Measurements from ENCODE around the gene TOR1A. TPM values are rescaled to one million over a fixed set of nuclear protein-coding genes. Genes with fewer than 3 reads are reported as not detected.
"Not testable (repeated sequence)": the region's sequence is repeated elsewhere in the genome, so short reads cannot be mapped to it uniquely, and the experiment has no call there.

Gene TOR1A
- polyA plus RNA-seq, 1 donor, result 32.4 TPM

DNA sequence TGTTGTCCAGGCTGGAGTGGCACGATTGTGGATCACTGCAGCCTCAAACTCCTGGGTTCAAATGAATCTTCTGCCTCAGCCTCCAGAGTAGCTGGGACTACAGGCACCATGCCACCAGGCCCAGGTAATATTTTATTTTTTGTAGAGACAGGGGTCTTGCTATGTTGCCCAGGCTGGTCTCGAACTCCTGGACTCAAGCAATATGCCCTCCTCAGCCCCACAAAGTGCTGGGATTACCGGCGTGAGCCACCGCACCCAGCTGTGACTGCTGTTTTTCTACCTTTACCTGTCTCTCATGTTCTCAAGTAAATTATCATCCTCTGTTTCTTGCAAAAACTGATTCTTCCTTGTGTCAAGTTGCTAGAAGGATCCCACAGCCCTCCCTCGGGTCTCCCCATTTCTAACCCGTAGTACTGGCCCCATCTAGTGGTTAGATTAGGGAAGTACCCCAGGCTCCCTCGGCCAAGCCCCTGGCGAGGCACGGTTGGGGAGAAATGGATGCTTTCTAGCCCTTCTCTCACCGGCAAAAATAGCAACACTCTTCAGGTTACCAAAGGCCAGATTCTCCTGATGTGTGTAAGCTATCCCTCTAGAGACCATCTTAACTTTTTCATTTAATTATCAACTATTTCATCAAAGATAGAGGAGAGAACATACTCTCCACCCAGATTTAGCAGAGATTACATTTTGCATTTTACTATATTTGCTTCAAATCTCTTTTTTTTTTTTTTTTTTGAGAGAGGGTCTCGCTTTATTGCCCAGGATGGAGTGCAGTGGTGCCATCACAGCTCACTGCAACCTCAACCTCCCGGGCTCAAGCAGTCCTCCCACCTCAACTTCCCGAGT lies 40.2 kb downstream of the TOR1A start:
- no peaks in the 10 kb centered on the region for H3K9me3 ChIP-seq (ENCODE audit: control insufficient read depth, low read depth, low read length)
- no peaks in the 10 kb centered on the region for H3K4me1 ChIP-seq (ENCODE audit: control insufficient read depth, insufficient read depth, low read length)
- no peak overlapping the region for H3K27ac ChIP-seq (ENCODE audit: low read length)
- no CpG with 5 or more reads among the region's 14 CpGs for WGBS (ENCODE audit: insufficient coverage, low lambda C conversion rate)
- H3K4me3 ChIP-seq (ENCODE audit: low read length), result no peak overlapping the region
- DNase-seq, result peak in 1 of 2 donors; percentile 56
- no peaks in the 10 kb centered on the region for H3K36me3 ChIP-seq (ENCODE audit: control insufficient read depth, insufficient read depth, low read length)
- H3K27me3 ChIP-seq (ENCODE audit: control insufficient read depth, insufficient read depth, low read length), result peaks cover 2% of the 10 kb centered on the region

- Histone ChIP-seq H3K9me3 (ENCODE audit: control insufficient read depth, low read depth, low read length) (no peaks in the 10 kb centered on the region), H3K4me3 (ENCODE audit: low read length) (no peak overlapping the region), H3K36me3 (ENCODE audit: control insufficient read depth, insufficient read depth, low read length) (no peaks in the 10 kb centered on the region), H3K27me3 (ENCODE audit: control insufficient read depth, insufficient read depth, low read length) (no peaks in the 10 kb centered on the region), H3K4me1 (ENCODE audit: control insufficient read depth, insufficient read depth, low read length) (peaks cover under 1% of the 10 kb centered on the region), H3K27ac (ENCODE audit: low read length) (no peak overlapping the region)
- WGBS (ENCODE audit: insufficient coverage, low lambda C conversion rate), result no CpG with 5 or more reads among the region's 5 CpGs
- DNase-seq, result no peak
Observed at GRCh38 chr9:129781981-129782380, 42.0 kb downstream of the TOR1A start.

GRCh38 chr9:129781131-129781530 lies 42.8 kb downstream of the TOR1A start:
- no CpG with 5 or more reads among the region's 8 CpGs for WGBS (ENCODE audit: insufficient coverage, low lambda C conversion rate)
- DNase-seq, result no peak
- no peaks in the 10 kb centered on the region for H3K36me3 ChIP-seq (ENCODE audit: control insufficient read depth, insufficient read depth, low read length)

GRCh38 chr9:129779560-129780190 lies 44.3 kb downstream of the TOR1A start:
- H3K27ac ChIP-seq (ENCODE audit: low read length), result no peak overlapping the region
- no peak for DNase-seq
- no peaks in the 10 kb centered on the region for H3K27me3 ChIP-seq (ENCODE audit: control insufficient read depth, insufficient read depth, low read length)
- peaks cover 6% of the 10 kb centered on the region for H3K4me1 ChIP-seq (ENCODE audit: control insufficient read depth, insufficient read depth, low read length)
- no CpG with 5 or more reads among the region's 7 CpGs for WGBS (ENCODE audit: insufficient coverage, low lambda C conversion rate)
- H3K36me3 ChIP-seq (ENCODE audit: control insufficient read depth, insufficient read depth, low read length), result no peaks in the 10 kb centered on the region
- no peak overlapping the region for H3K4me3 ChIP-seq (ENCODE audit: low read length)
- H3K9me3 ChIP-seq (ENCODE audit: control insufficient read depth, low read depth, low read length), result no peaks in the 10 kb centered on the region

More at GRCh38 chr9:129781131-129781530, 42.8 kb downstream of the TOR1A start:
- no peak overlapping the region for H3K4me3 ChIP-seq (ENCODE audit: low read length)
- peaks cover 6% of the 10 kb centered on the region for H3K4me1 ChIP-seq (ENCODE audit: control insufficient read depth, insufficient read depth, low read length)
- no peaks in the 10 kb centered on the region for H3K9me3 ChIP-seq (ENCODE audit: control insufficient read depth, low read depth, low read length)
- H3K27me3 ChIP-seq (ENCODE audit: control insufficient read depth, insufficient read depth, low read length), result no peaks in the 10 kb centered on the region
- no peak overlapping the region for H3K27ac ChIP-seq (ENCODE audit: low read length)

GRCh38 chr9:129778469-129778868 lies 45.5 kb downstream of the TOR1A start:
- Histone ChIP-seq H3K9me3 (ENCODE audit: control insufficient read depth, low read depth, low read length) (no peaks in the 10 kb centered on the region), H3K27ac (ENCODE audit: low read length) (no peak overlapping the region), H3K4me3 (ENCODE audit: low read length) (no peak overlapping the region), H3K27me3 (ENCODE audit: control insufficient read depth, insufficient read depth, low read length) (no peaks in the 10 kb centered on the region), H3K4me1 (ENCODE audit: control insufficient read depth, insufficient read depth, low read length) (peaks cover 11% of the 10 kb centered on the region), H3K36me3 (ENCODE audit: control insufficient read depth, insufficient read depth, low read length) (no peaks in the 10 kb centered on the region)
- WGBS (ENCODE audit: insufficient coverage, low lambda C conversion rate), result no CpG with 5 or more reads among the region's 3 CpGs
- no peak for DNase-seq

- no peak overlapping the region for H3K4me3 ChIP-seq (ENCODE audit: low read length)
- no CpG with 5 or more reads among the region's 11 CpGs for WGBS (ENCODE audit: insufficient coverage, low lambda C conversion rate)
- peak overlapping the region; percentile 36 for H3K27ac ChIP-seq (ENCODE audit: low read length)
- no peaks in the 10 kb centered on the region for H3K9me3 ChIP-seq (ENCODE audit: control insufficient read depth, low read depth, low read length)
- H3K27me3 ChIP-seq (ENCODE audit: control insufficient read depth, insufficient read depth, low read length), result no peaks in the 10 kb centered on the region
- no peaks in the 10 kb centered on the region for H3K36me3 ChIP-seq (ENCODE audit: control insufficient read depth, insufficient read depth, low read length)
- DNase-seq, result no peak
- peaks cover 12% of the 10 kb centered on the region for H3K4me1 ChIP-seq (ENCODE audit: control insufficient read depth, insufficient read depth, low read length)
Observed at GRCh38 chr9:129777769-129778130, 46.2 kb downstream of the TOR1A start.

GRCh38 chr9:129776938-129777768 lies 46.8 kb downstream of the TOR1A start:
- peak overlapping the region; percentile 71 for H3K27ac ChIP-seq (ENCODE audit: low read length)
- no peaks in the 10 kb centered on the region for H3K36me3 ChIP-seq (ENCODE audit: control insufficient read depth, insufficient read depth, low read length)
- WGBS (ENCODE audit: insufficient coverage, low lambda C conversion rate), result no CpG with 5 or more reads among the region's 16 CpGs
- H3K27me3 ChIP-seq (ENCODE audit: control insufficient read depth, insufficient read depth, low read length), result no peaks in the 10 kb centered on the region
- DNase-seq, result peak; percentile 78 to 85
- H3K4me3 ChIP-seq (ENCODE audit: low read length), result no peak overlapping the region
- no peaks in the 10 kb centered on the region for H3K9me3 ChIP-seq (ENCODE audit: control insufficient read depth, low read depth, low read length)
- H3K4me1 ChIP-seq (ENCODE audit: control insufficient read depth, insufficient read depth, low read length), result peaks cover 12% of the 10 kb centered on the region

- H3K36me3 ChIP-seq (ENCODE audit: control insufficient read depth, insufficient read depth, low read length), result no peaks in the 10 kb centered on the region
- H3K4me1 ChIP-seq (ENCODE audit: control insufficient read depth, insufficient read depth, low read length), result peaks cover 12% of the 10 kb centered on the region
- no peak overlapping the region for H3K4me3 ChIP-seq (ENCODE audit: low read length)
- H3K27me3 ChIP-seq (ENCODE audit: control insufficient read depth, insufficient read depth, low read length), result no peaks in the 10 kb centered on the region
- WGBS (ENCODE audit: insufficient coverage, low lambda C conversion rate), result no CpG with 5 or more reads among the region's 8 CpGs
- no peak for DNase-seq
- H3K27ac ChIP-seq (ENCODE audit: low read length), result peak overlapping the region; percentile 71
- H3K9me3 ChIP-seq (ENCODE audit: control insufficient read depth, low read depth, low read length), result no peaks in the 10 kb centered on the region
Observed at GRCh38 chr9:129776566-129776937, 47.4 kb downstream of the TOR1A start.

GRCh38 chr9:129776096-129776495 lies 47.8 kb downstream of the TOR1A start:
- Histone ChIP-seq H3K4me1 (ENCODE audit: control insufficient read depth, insufficient read depth, low read length) (peaks cover 12% of the 10 kb centered on the region), H3K27ac (ENCODE audit: low read length) (peak overlapping the region; percentile 71)
- WGBS (ENCODE audit: insufficient coverage, low lambda C conversion rate), result no CpG with 5 or more reads among the region's 4 CpGs
- not testable (repeated sequence) for H3K4me3 ChIP-seq (ENCODE audit: low read length); H3K9me3 ChIP-seq (ENCODE audit: control insufficient read depth, low read depth, low read length); DNase-seq; H3K36me3 ChIP-seq (ENCODE audit: control insufficient read depth, insufficient read depth, low read length); H3K27me3 ChIP-seq (ENCODE audit: control insufficient read depth, insufficient read depth, low read length)

DNA sequence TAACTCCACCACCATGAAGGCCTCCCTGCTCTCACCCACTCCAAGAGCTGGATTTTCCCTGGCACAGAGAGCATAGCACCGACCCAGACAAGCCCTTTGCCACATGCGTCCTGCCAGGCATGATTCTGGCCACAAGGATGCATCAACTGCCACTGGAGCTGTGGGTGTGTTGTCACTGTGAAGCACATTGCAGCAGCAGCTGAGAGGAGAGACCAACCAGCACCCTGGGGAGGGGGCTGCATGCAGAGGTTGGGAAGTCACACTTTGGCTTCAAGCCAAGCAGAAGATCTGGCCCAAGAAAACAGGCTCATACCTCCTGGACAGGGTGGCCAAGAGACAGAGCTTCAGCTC lies 48.5 kb downstream of the TOR1A start:
- no peaks in the 10 kb centered on the region for H3K9me3 ChIP-seq (ENCODE audit: control insufficient read depth, low read depth, low read length)
- peaks cover 12% of the 10 kb centered on the region for H3K4me1 ChIP-seq (ENCODE audit: control insufficient read depth, insufficient read depth, low read length)
- no peak for DNase-seq
- WGBS (ENCODE audit: insufficient coverage, low lambda C conversion rate), result no CpG with 5 or more reads among the region's 2 CpGs
- H3K27ac ChIP-seq (ENCODE audit: low read length), result no peak overlapping the region
- H3K27me3 ChIP-seq (ENCODE audit: control insufficient read depth, insufficient read depth, low read length), result no peaks in the 10 kb centered on the region
- no peaks in the 10 kb centered on the region for H3K36me3 ChIP-seq (ENCODE audit: control insufficient read depth, insufficient read depth, low read length)
- no peak overlapping the region for H3K4me3 ChIP-seq (ENCODE audit: low read length)
